GM06990 (cell line): ENCODE measurements around the gene STPG1.

Source experiments
- DNase-seq: peaks from one replicate; pipeline ENCODE4 v3.0.0-alpha.2; 2011; ENCODE audit not compliant: insufficient read length; ENCODE audit errors: extremely low read depth
- H3K27me3 ChIP-seq: replicated peaks from 2 replicates; pipeline ENCODE4 v1.6.0; 2011; ENCODE audit warnings: low read length; ENCODE audit not compliant: control insufficient read depth, insufficient read depth
- H3K36me3 ChIP-seq: 2 replicates; pipeline ENCODE4 v1.5.1; 2011; ENCODE audit warnings: low read length; ENCODE audit not compliant: control insufficient read depth, insufficient read depth
- H3K4me3 ChIP-seq: replicated peaks from 2 replicates; pipeline ENCODE4 v1.5.1; 2011; ENCODE audit warnings: low read depth, mild to moderate bottlenecking, control low read depth, low read length
- CTCF ChIP-seq: IDR thresholded peaks from 2 replicates; pipeline ENCODE4 v1.5.1; 2011; ENCODE audit warnings: low read length, control low read depth, mild to moderate bottlenecking, inconsistent platforms; ENCODE audit not compliant: insufficient read depth, poor library complexity, severe bottlenecking

Gene STPG1

DNA sequence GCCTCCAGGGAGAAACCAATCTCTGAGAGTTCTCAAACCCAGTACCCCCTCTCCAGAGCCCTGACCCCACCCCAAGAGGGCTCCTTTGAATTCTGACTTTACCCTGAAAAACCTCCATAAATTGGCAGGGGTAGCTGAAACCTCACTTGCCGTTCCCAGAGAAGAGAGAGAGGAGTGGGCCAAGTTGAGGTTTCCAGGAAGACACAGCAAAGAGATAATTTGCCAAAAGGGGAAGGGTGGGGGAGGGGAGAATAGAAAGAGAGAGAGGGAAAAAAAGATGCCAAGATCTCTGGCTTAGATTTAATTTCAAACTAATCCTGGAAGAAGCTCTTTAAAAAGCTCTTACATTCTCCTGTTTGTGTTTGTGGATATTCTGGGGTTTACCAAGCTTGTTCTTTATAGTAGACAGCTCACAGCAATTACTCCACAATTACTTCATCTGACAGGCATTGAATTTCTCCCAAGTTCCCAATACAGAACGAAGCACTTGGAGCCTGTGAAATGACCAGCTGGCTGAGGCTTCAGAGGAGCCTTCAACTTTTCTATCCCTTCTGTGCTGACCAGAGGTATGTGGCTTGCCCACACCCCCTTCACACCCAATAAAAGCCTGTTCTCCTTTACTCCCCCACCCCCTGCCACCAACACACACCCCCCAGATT lies 95.5 kb downstream of the STPG1 start:
- TF ChIP-seq CTCF: no peak
- H3K27me3 ChIP-seq: no peaks in the 10 kb centered on the region
- H3K36me3 ChIP-seq: no peaks in the 10 kb centered on the region
- no peak overlapping the region for H3K4me3 ChIP-seq
- DNase-seq: no peak

DNA sequence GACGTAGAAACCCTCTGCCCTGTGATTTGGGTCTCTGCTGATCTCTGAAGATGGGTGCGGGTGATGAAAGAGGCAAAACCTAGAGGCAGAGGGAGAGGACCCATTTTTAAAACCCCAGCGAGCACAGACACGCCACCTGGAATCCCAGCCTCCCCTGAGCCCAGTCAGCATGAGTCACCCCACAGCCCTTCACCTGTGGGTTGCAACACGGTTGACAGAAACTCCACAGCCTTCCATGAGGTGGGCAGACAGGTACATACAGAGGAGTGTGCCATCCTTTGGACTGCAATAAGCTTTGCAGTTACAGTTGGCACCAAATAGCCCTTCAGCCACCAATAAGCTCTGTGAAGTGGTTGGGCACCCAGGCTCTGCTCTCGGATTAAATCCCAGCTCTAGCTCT lies 96.5 kb downstream of the STPG1 start:
- Histone ChIP-seq H3K4me3 (no peak overlapping the region), H3K36me3 (no peaks in the 10 kb centered on the region), H3K27me3 (no peaks in the 10 kb centered on the region)
- no peak for TF ChIP-seq CTCF
- DNase-seq: no peak

DNA sequence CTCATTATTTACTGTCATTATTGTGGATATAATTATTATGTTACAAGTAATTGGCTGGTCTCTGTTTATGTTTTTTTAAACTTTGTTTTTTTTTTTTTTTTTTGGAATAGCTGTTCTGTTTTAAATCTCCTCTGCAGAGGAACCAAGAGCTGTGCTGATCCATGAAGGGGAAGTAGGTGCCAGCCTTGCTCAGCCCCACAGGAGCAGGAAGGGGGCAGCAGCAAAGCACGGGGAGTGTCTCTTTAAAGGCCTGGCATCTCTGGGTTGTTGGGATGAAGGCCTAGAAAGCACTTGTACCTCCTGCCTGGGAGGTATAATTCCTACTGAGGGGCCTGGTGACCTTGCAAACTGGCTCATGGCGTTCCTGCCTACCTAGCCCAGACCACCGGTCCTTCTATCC lies 96.9 kb downstream of the STPG1 start:
- no peak for TF ChIP-seq CTCF
- Histone ChIP-seq H3K4me3 (no peak overlapping the region), H3K36me3 (no peaks in the 10 kb centered on the region), H3K27me3 (no peaks in the 10 kb centered on the region)
- no peak for DNase-seq

- H3K36me3 ChIP-seq: no peaks in the 10 kb centered on the region
- no peaks in the 10 kb centered on the region for H3K27me3 ChIP-seq
- DNase-seq: no peak
- no peak for TF ChIP-seq CTCF
- H3K4me3 ChIP-seq: no peak overlapping the region
Measured at GRCh38 chr1:24315391-24315790, 98.2 kb downstream of the STPG1 start.

DNA sequence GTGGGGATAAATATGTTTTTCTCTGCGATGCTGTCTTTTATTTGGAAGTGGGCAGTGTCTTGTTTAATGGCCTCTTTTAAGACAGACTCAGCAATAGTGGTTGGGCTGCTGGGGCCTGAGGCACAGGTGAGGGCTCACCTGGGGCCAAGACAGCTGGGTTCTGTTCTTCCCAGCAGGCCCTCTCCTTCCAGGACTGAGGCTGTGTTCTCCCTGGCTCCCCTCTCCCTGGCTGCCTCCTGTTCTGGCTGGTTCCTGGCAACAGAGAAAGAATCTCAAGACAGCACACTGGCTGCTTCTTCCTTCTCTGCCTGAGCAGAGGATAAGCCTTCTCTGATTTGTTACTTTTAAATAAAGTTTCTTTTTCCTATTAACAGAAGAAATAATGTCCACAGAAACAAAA lies 101.8 kb downstream of the STPG1 start:
- no peak for TF ChIP-seq CTCF
- H3K36me3 ChIP-seq: no peaks in the 10 kb centered on the region
- DNase-seq: no peak
- no peaks in the 10 kb centered on the region for H3K27me3 ChIP-seq
- H3K4me3 ChIP-seq: no peak overlapping the region

- TF ChIP-seq CTCF: no peak
- Histone ChIP-seq H3K27me3 (no peaks in the 10 kb centered on the region), H3K36me3 (no peaks in the 10 kb centered on the region), H3K4me3 (no peak overlapping the region)
- DNase-seq: no peak
Measured at GRCh38 chr1:24311234-24311633, 102.3 kb downstream of the STPG1 start.
